Naive thymus-derived CD4-positive, alpha-beta T cell (primary cell): ENCODE data around the gene ITGA5. TPM values are rescaled to one million over a fixed set of nuclear protein-coding genes. Genes with fewer than 3 reads are reported as not detected.
A peak's percentile ranks its signal among the peaks of the same experiment; 100 is the strongest.

Source experiments
- ATAC-seq: fragments of 150-1000 bp; cut with Tn5 transposase; 2 replicates; pipeline ENCODE4 v1.10.0; 2021; ENCODE audit warnings: mild to moderate bottlenecking, moderate library complexity
- CTCF ChIA-PET: fragments of 350-600 bp; sonication (Branson Sonifier 250); formaldehyde crosslinking; loops from one replicate; lab custom pipeline; 2021; ENCODE audit warnings: antibody characterized with exemption; lab: Charles Lee
- POLR2A ChIA-PET: fragments of 350-600 bp; sonication (Branson Sonifier 250); formaldehyde crosslinking; loops from one replicate; lab custom pipeline; 2021; ENCODE audit warnings: antibody characterized with exemption, inconsistent platforms; lab: Charles Lee
- DNase-seq, 9 donors: peaks; one replicate each; pipeline versions ENCODE4 v3.0.0 to v3.0.0-alpha.2; 2020 to 2022; ENCODE audit warnings: mixed read lengths in 1 of 9
- H3K27ac ChIP-seq: one replicate; pipeline ENCODE4 v1.7.0; 2013; ENCODE audit warnings: mild to moderate bottlenecking, low read depth, low read length, moderate library complexity
- H3K27me3 ChIP-seq, 2 donors: one replicate each; pipeline ENCODE4 v1.7.0; 2013; ENCODE audit warnings: low read length in 2 of 2, mild to moderate bottlenecking in 2 of 2, moderate library complexity in 2 of 2; ENCODE audit not compliant: control insufficient read depth in 2 of 2, insufficient read depth in 2 of 2
- H3K36me3 ChIP-seq, 3 experiments: 1 replicate in 2 of 3; 2 replicates in 1 of 3; pipeline ENCODE4 v1.7.0; 2013; ENCODE audit warnings: low read length in 3 of 3, mild to moderate bottlenecking in 3 of 3, moderate library complexity in 1 of 3; ENCODE audit not compliant: insufficient read depth in 3 of 3, control insufficient read depth in 2 of 3
- H3K4me1 ChIP-seq, 2 donors: one replicate each; pipeline ENCODE4 v1.7.0; 2013; ENCODE audit warnings: low read length in 2 of 2, mild to moderate bottlenecking in 2 of 2, moderate library complexity in 1 of 2; ENCODE audit not compliant: control insufficient read depth in 2 of 2, insufficient read depth in 2 of 2
- H3K4me3 ChIP-seq: 2 replicates; pipeline ENCODE4 v1.7.0; 2013; ENCODE audit warnings: mild to moderate bottlenecking, low read length
- H3K9me3 ChIP-seq, 3 experiments: 1 replicate in 2 of 3; 2 replicates in 1 of 3; pipeline ENCODE4 v1.7.0; 2013; ENCODE audit warnings: low read length in 3 of 3; ENCODE audit not compliant: control insufficient read depth in 2 of 3
- H3K27ac Mint-ChIP-seq, 9 donors: one replicate each; pipeline ENCODE4 v1.8.0; 2020 to 2022; ENCODE audit warnings: mixed read lengths in 9 of 9, mild to moderate bottlenecking in 8 of 9, moderate library complexity in 5 of 9, inconsistent platforms in 2 of 9
- H3K27me3 Mint-ChIP-seq, 5 donors: one replicate each; pipeline ENCODE4 v1.8.0; 2021 to 2022; ENCODE audit warnings: mixed read lengths in 5 of 5, mild to moderate bottlenecking in 1 of 5
- H3K36me3 Mint-ChIP-seq, 5 donors: one replicate each; pipeline ENCODE4 v1.8.0; 2020 to 2022; ENCODE audit warnings: mixed read lengths in 5 of 5, mild to moderate bottlenecking in 3 of 5, inconsistent platforms in 1 of 5
- H3K4me1 Mint-ChIP-seq, 7 donors: one replicate each; pipeline ENCODE4 v1.8.0; 2020 to 2022; ENCODE audit warnings: mixed read lengths in 7 of 7, mild to moderate bottlenecking in 3 of 7, inconsistent platforms in 1 of 7
- H3K4me3 Mint-ChIP-seq, 10 donors: one replicate each; pipeline ENCODE4 v1.8.0; 2020 to 2022; ENCODE audit warnings: mild to moderate bottlenecking in 10 of 10, mixed read lengths in 10 of 10, moderate library complexity in 6 of 10, inconsistent platforms in 2 of 10
- H3K9me3 Mint-ChIP-seq, 11 donors: one replicate each; pipeline ENCODE4 v1.8.0; 2020 to 2022; ENCODE audit warnings: mixed read lengths in 11 of 11, mild to moderate bottlenecking in 4 of 11, inconsistent platforms in 1 of 11, moderate library complexity in 1 of 11
- intact Hi-C, 2 donors: fragments of 100-400 bp; cut with micrococcal nuclease; formaldehyde crosslinking; loops; one replicate each; pipeline ENCODE4 v1.15.1; 2023
- polyA plus RNA-seq, 2 donors: library from polyadenylated mRNA; unstranded; fragments of 300-500 nt; fragmentation: Illumina TruSeq; gene quantifications; one replicate each; pipeline ENCODE4 v1.2.3, GENCODE V29; 2021
- total RNA-seq, 6 experiments: library from RNA in 5 of 6; stranded (reverse) in 5 of 6; gene quantifications; 1 replicate in 5 of 6; 2 replicates in 1 of 6; pipeline ENCODE4 v1.2.3 and lab custom pipeline; 2021 to 2026

The ITGA5 gene
- total and polyA plus RNA-seq, 7 experiments from 2014 or later, result 26.5 to 169 (median 110) TPM

DNA sequence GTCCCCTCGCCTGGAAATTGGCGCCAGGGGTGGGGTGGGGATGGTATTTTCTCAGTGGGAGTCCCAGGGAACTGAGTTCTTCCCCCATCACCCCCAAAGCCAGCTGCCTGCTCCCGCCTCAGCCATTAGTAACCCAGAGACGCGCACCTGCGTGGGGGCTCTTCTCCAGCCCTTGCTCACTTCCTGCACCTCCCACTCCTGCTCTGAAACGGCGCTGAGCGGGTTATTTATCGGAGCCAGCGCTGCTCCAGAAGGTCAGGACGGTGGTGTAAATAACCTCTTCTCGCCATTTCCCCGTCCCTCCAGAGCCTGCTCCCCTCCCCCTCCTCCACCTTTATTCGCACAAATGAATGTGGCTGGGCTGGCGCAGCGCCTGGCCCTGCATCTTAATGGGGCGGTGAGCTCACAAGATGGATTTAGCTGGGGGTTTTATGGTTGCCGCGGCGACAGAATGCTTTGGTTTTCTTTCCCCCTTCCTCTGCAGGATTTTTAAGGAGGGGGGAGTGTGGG lies 67.0 kb downstream of the ITGA5 start:
- ATAC-seq (peak; percentile 65), DNase-seq (peak in 8 of 9 donors; percentile 11 to 62 (median 35))
- H3K4me3 ChIP-seq, result peak overlapping the region; percentile 43
- H3K27ac ChIP-seq, result peak overlapping the region; percentile 63
- no peaks in the 10 kb centered on the region for H3K27me3 Mint-ChIP-seq
- CTCF ChIA-PET, result interaction anchor here (0.6 to 2.9 kb wide), 9 partner anchors 8 to 150 kb away, joined by 3 to 10 read pairs (median 5); partner anchors contain the start of gene COPZ1
- no peaks in the 10 kb centered on the region for H3K9me3 Mint-ChIP-seq
- peaks cover 0 to 9% of the 10 kb centered on the region in 2 donors for H3K4me1 ChIP-seq
- H3K27ac Mint-ChIP-seq, result peak overlapping the region; percentile 58 to 93 (median 85)
- H3K4me1 Mint-ChIP-seq, result peaks cover 11 to 30% (median 18%) of the 10 kb centered on the region in 7 donors
- peak overlapping the region; percentile 70 to 93 (median 85) for H3K4me3 Mint-ChIP-seq
- no peaks in the 10 kb centered on the region for H3K9me3 ChIP-seq
- no peaks in the 10 kb centered on the region for H3K27me3 ChIP-seq
- intact Hi-C loops, result loop anchor here in 1 of 2 donors (2.0 kb wide), 1 partner anchor 15 kb away; no protein-coding TSS in a partner anchor
- POLR2A ChIA-PET, result interaction anchor here (0.9 to 3.3 kb wide), 10 partner anchors 9 to 92 kb away, joined by 3 to 14 read pairs (median 4); partner anchors contain the start of genes CBX5, COPZ1 and HNRNPA1
- peaks cover 0 to 41% (median 18%) of the 10 kb centered on the region in 3 experiments for H3K36me3 ChIP-seq
- peaks cover 13 to 29% (median 21%) of the 10 kb centered on the region in 5 donors for H3K36me3 Mint-ChIP-seq

DNA sequence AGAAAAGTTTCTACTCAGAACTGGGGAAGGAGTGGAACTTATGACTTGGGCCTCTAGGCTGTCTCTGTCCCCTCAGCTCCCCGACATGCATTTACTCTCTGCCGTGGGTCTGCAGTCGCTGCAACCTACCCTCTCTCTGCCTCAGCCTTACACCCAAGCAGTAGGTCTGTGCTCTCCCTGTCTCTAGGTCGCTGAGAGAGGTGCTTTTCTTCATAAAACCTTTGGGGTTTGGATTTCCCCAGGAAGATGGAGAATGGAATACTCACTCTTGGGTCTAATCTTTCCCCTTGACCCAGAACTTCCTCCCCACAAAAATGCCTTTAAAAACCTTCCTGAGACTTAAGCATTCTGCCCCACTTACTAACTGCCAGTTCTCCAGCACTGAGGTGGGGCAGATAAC lies 67.7 kb downstream of the ITGA5 start:
- peaks cover 0 to 49% (median 24%) of the 10 kb centered on the region in 3 experiments for H3K36me3 ChIP-seq
- H3K4me1 Mint-ChIP-seq, result peaks cover 9 to 28% (median 18%) of the 10 kb centered on the region in 7 donors
- DNase-seq, result no peak
- H3K4me1 ChIP-seq, result peaks cover 0 to 9% of the 10 kb centered on the region in 2 donors
- no peaks in the 10 kb centered on the region for H3K9me3 Mint-ChIP-seq
- H3K4me3 ChIP-seq, result no peak overlapping the region
- no peaks in the 10 kb centered on the region for H3K9me3 ChIP-seq
- ATAC-seq, result no peak
- no peaks in the 10 kb centered on the region for H3K27me3 ChIP-seq
- peaks cover 14 to 32% (median 21%) of the 10 kb centered on the region in 5 donors for H3K36me3 Mint-ChIP-seq
- H3K4me3 Mint-ChIP-seq, result peak overlapping the region in 6 of 10 donors; percentile 82 to 93 (median 85)
- no peaks in the 10 kb centered on the region for H3K27me3 Mint-ChIP-seq
- H3K27ac ChIP-seq, result peak overlapping the region; percentile 63
- POLR2A ChIA-PET, result interaction anchor here (1.0 to 3.3 kb wide), 4 partner anchors 10 to 71 kb away, joined by 3 to 14 read pairs (median 4); partner anchors contain the start of genes CBX5 and HNRNPA1
- peak overlapping the region in 7 of 9 donors; percentile 83 to 93 (median 88) for H3K27ac Mint-ChIP-seq
- CTCF ChIA-PET, result interaction anchor here (2.7 to 2.9 kb wide), 2 partner anchors 17 to 27 kb away, joined by 8 to 10 read pairs; partner anchors contain the start of gene COPZ1
- intact Hi-C loops, result no loop called here

DNA sequence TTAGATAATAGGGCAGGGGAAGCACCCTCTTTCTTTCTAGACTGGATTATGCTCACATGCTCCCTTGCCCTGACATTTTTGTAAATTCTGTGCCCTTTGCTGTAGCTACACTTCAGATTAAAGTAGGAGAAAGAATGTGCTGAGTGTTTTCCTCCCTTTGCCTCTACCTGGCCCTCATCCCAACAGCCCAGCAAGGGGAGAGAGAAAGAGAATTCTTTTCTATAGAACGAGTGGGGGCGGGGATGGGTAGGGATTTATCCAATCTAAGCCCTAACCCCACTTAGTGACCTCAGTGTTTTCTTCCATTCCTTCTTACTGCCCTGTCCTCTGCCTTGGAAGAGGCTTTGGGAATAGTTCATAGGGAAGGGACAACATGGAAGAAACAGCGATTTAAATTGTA lies 68.3 kb downstream of the ITGA5 start:
- Mint-ChIP-seq H3K27me3 (no peaks in the 10 kb centered on the region), H3K4me1 (peaks cover 9 to 23% (median 18%) of the 10 kb centered on the region in 7 donors), H3K9me3 (no peaks in the 10 kb centered on the region), H3K27ac (peak overlapping the region in 5 of 9 donors; percentile 31 to 85 (median 78)), H3K4me3 (peak overlapping the region in 1 of 10 donors; percentile 93), H3K36me3 (peaks cover 14 to 32% (median 21%) of the 10 kb centered on the region in 5 donors)
- DNase-seq (no peak), ATAC-seq (no peak)
- Histone ChIP-seq H3K4me3 (no peak overlapping the region), H3K9me3 (no peaks in the 10 kb centered on the region), H3K4me1 (peaks cover 0 to 9% of the 10 kb centered on the region in 2 donors), H3K27me3 (no peaks in the 10 kb centered on the region), H3K27ac (no peak overlapping the region), H3K36me3 (peaks cover 0 to 50% (median 24%) of the 10 kb centered on the region in 3 experiments)
- ChIA-PET CTCF (interaction anchor here (2.7 to 2.9 kb wide), 2 partner anchors 18 to 26 kb away, joined by 8 to 10 read pairs; partner anchors contain the start of gene COPZ1), POLR2A (interaction anchor here (1.0 to 3.3 kb wide), 5 partner anchors 9 to 71 kb away, joined by 3 to 14 read pairs (median 4); partner anchors contain the start of genes CBX5 and HNRNPA1)
- intact Hi-C loops, result no loop called here

DNA sequence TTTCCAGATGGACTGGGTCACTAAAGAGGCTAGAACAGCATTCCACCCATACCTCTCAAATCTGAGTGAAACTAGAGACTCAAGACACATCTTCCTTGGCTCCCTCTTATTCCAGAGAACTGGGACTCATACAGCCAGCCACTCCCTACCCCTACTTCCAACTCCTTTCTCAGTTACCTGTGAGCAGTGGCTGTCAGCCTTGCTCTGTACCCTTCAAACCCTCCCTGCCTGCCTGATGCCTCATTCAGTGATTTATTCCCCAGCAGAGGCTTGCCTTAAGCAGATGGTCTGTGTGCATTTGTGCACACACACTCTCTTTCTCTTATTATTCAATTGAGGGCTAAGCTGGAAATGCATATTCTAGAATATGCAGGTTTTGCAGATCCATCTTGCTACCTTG lies 69.4 kb downstream of the ITGA5 start:
- H3K4me3 ChIP-seq, result no peak overlapping the region
- H3K27ac ChIP-seq, result no peak overlapping the region
- no peaks in the 10 kb centered on the region for H3K27me3 ChIP-seq
- Mint-ChIP-seq H3K9me3 (no peaks in the 10 kb centered on the region), H3K4me1 (peaks cover 9 to 22% (median 18%) of the 10 kb centered on the region in 7 donors), H3K36me3 (peaks cover 14 to 37% (median 27%) of the 10 kb centered on the region in 5 donors), H3K27me3 (no peaks in the 10 kb centered on the region), H3K4me3 (no peak overlapping the region), H3K27ac (peak overlapping the region in 3 of 9 donors; percentile 4 to 62 (median 44))
- intact Hi-C loops, result no loop called here
- POLR2A ChIA-PET, result interaction anchor here (1.0 kb wide), 1 partner anchor 17 kb away, joined by 4 read pairs; no protein-coding TSS in a partner anchor
- ATAC-seq, result no peak
- peaks cover 0 to 59% (median 31%) of the 10 kb centered on the region in 3 experiments for H3K36me3 ChIP-seq
- peaks cover 0 to 9% of the 10 kb centered on the region in 2 donors for H3K4me1 ChIP-seq
- H3K9me3 ChIP-seq, result no peaks in the 10 kb centered on the region
- CTCF ChIA-PET, result interaction anchor here (1.5 kb wide), 1 partner anchor 13 kb away, joined by 3 read pairs; no protein-coding TSS in a partner anchor
- no peak for DNase-seq

DNA sequence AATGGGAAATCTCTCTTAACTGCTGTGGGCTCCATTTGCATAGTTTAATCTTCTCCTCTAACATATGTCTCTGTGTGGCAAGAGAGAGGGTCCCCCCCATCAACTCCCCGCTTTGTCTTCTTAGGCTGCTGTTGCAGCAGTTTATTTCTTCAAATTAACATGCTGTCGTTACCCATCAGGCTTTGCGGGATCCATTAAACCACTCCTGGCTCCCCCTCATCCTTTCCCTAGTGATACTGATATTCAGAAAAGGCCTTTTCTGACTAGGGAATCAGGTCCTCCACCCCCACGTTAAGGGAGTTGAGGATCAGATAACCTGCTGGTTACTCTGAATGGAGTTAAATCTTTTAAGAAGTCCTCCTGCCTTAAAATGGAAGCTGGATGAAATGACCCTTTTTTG lies 70.0 kb downstream of the ITGA5 start:
- intact Hi-C loops, result no loop called here
- CTCF ChIA-PET, result interaction anchor here (1.5 kb wide), 1 partner anchor 13 kb away, joined by 3 read pairs; no protein-coding TSS in a partner anchor
- Mint-ChIP-seq H3K9me3 (no peaks in the 10 kb centered on the region), H3K36me3 (peaks cover 14 to 37% (median 27%) of the 10 kb centered on the region in 5 donors), H3K4me1 (peaks cover 9 to 22% (median 18%) of the 10 kb centered on the region in 7 donors), H3K27ac (no peak overlapping the region), H3K4me3 (no peak overlapping the region), H3K27me3 (no peaks in the 10 kb centered on the region)
- ATAC-seq, result no peak
- Histone ChIP-seq H3K27ac (no peak overlapping the region), H3K4me3 (no peak overlapping the region), H3K4me1 (peaks cover 0 to 9% of the 10 kb centered on the region in 2 donors), H3K9me3 (no peaks in the 10 kb centered on the region), H3K36me3 (peaks cover 0 to 61% (median 31%) of the 10 kb centered on the region in 3 experiments), H3K27me3 (no peaks in the 10 kb centered on the region)
- DNase-seq, result no peak
- POLR2A ChIA-PET, result no interaction called here
